HEK293T (cell line): ENCODE measurements around the gene C5orf34.

Source experiments
- ARNT ChIP-seq: fragments of 450-650 bp; IDR thresholded peaks from 2 replicates; pipeline ENCODE4 v1.6.1; 2017; ENCODE audit warnings: mild to moderate bottlenecking
- BHLHE40 ChIP-seq: fragments of 450-650 bp; IDR thresholded peaks from 2 replicates; pipeline ENCODE4 v1.6.1; 2016; ENCODE audit warnings: mild to moderate bottlenecking, moderate library complexity, borderline replicate concordance
- CTBP1 ChIP-seq: fragments of 450-650 bp; IDR thresholded peaks from 2 replicates; pipeline ENCODE4 v1.6.1; 2016; ENCODE audit warnings: borderline replicate concordance
- ELF4 ChIP-seq: fragments of 450-650 bp; IDR thresholded peaks from 2 replicates; pipeline ENCODE4 v1.6.1; 2017; ENCODE audit warnings: antibody characterized with exemption
- FOXK2 ChIP-seq: fragments of 450-650 bp; IDR thresholded peaks from 2 replicates; pipeline ENCODE4 v1.6.1; 2016; ENCODE audit warnings: mild to moderate bottlenecking
- FOXM1 ChIP-seq: fragments of 450-650 bp; IDR thresholded peaks from 2 replicates; pipeline ENCODE4 v1.6.1; 2017; ENCODE audit warnings: mild to moderate bottlenecking, borderline replicate concordance
- L3MBTL2 ChIP-seq: fragments of 450-650 bp; conservative IDR thresholded peaks from 2 replicates; pipeline ENCODE4 v1.6.1; 2016; ENCODE audit warnings: mild to moderate bottlenecking
- NFRKB ChIP-seq: fragments of 450-650 bp; IDR thresholded peaks from 2 replicates; pipeline ENCODE4 v1.6.1; 2016; ENCODE audit warnings: mild to moderate bottlenecking, moderate library complexity
- SUZ12 ChIP-seq: fragments of 450-650 bp; IDR thresholded peaks from 2 replicates; pipeline ENCODE4 v1.6.1; 2016; ENCODE audit warnings: mild to moderate bottlenecking
- TF ChIP-seq, protein P1 (sequence below): fragments of 450-650 bp; IDR thresholded peaks from 2 replicates; pipeline ENCODE4 v1.6.1; 2016

DNA sequence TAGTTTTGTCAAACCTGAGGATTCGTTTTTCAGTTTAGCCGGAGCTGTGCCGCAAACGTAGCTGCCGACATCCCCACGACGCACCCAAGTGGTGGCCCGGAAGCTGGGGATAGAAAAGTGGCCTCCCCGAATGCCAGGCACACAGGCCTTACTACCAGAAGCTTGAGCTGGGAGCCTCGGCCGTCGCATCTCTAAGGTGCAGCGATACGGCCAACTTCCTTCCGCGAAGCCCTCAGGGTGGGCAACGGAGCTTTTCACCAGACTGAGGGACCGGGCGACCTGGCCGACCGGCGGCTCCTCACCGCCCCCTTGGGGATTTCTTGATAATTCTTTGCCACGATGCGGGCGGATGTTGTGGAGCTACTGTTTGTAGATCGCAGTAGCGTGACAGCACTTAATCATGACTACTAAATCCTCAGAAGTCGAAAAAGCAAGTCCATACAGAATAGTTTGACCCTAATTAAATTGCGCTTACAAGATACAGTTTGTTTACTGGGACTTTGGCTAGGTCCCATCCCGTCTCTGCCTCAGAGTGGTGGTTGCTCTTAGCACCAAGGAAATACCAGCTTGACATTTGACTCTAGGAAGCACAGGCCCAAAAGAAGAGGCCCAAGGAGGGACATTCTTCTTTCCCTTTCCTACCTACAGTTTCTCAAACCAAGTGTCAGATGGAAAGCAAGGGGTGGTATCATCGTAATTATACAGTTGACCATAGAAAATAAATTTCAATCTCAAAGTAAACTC lies 30.7 kb downstream of the C5orf34 start:
- TF ChIP-seq ELF4 (no peak), BHLHE40 (no peak), SUZ12 (no peak), CTBP1 (no peak), ARNT (no peak), L3MBTL2 (peak; percentile 63), FOXK2 (no peak), NFRKB (no peak), FOXM1 (no peak)
- TF ChIP-seq, protein P1, sequence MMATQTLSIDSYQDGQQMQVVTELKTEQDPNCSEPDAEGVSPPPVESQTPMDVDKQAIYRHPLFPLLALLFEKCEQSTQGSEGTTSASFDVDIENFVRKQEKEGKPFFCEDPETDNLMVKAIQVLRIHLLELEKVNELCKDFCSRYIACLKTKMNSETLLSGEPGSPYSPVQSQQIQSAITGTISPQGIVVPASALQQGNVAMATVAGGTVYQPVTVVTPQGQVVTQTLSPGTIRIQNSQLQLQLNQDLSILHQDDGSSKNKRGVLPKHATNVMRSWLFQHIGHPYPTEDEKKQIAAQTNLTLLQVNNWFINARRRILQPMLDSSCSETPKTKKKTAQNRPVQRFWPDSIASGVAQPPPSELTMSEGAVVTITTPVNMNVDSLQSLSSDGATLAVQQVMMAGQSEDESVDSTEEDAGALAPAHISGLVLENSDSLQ, result peak; percentile 72
